Measurements from ENCODE around the gene PRPSAP1.

DNA sequence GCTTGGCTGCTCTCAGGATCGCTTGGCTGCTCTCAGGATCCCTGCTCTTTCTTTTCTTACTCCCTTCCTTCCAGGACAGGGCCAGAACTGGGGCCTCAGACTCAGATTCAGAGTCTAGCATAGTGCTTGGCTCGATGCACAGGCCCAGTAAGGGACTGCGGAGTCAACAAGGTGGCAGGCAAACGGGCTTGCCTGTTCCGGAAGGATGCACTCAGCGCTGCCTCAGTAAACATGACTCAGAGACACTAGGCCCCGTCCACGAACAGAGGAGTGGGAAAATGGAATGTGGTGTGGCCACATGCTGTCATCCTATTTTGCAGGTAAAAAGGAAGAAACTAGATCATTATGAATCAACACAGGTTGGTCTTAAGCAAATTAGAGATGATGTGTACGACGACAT lies 40.5 kb upstream of the PRPSAP1 start:
- TF ChIP-seq CTCF (IDR thresholded peaks at IDR 0.05) (no peak), EZH2phosphoT487 (IDR thresholded peaks at IDR 0.05; ENCODE audit: borderline replicate concordance, low read depth) (no peak), EP300 (IDR thresholded peaks at IDR 0.05; ENCODE audit: borderline replicate concordance in 1 of 2, low read depth in 1 of 2, low read length in 1 of 2) (no peak), MXI1 (IDR thresholded peaks at IDR 0.05; ENCODE audit: low read depth, low read length) (no peak), MAX (IDR thresholded peaks at IDR 0.05; ENCODE audit: low read depth) (no peak)
- TF ChIP-seq, protein P1, sequence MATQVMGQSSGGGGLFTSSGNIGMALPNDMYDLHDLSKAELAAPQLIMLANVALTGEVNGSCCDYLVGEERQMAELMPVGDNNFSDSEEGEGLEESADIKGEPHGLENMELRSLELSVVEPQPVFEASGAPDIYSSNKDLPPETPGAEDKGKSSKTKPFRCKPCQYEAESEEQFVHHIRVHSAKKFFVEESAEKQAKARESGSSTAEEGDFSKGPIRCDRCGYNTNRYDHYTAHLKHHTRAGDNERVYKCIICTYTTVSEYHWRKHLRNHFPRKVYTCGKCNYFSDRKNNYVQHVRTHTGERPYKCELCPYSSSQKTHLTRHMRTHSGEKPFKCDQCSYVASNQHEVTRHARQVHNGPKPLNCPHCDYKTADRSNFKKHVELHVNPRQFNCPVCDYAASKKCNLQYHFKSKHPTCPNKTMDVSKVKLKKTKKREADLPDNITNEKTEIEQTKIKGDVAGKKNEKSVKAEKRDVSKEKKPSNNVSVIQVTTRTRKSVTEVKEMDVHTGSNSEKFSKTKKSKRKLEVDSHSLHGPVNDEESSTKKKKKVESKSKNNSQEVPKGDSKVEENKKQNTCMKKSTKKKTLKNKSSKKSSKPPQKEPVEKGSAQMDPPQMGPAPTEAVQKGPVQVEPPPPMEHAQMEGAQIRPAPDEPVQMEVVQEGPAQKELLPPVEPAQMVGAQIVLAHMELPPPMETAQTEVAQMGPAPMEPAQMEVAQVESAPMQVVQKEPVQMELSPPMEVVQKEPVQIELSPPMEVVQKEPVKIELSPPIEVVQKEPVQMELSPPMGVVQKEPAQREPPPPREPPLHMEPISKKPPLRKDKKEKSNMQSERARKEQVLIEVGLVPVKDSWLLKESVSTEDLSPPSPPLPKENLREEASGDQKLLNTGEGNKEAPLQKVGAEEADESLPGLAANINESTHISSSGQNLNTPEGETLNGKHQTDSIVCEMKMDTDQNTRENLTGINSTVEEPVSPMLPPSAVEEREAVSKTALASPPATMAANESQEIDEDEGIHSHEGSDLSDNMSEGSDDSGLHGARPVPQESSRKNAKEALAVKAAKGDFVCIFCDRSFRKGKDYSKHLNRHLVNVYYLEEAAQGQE (IDR thresholded peaks at IDR 0.05; ENCODE audit: low read depth, low read length) = no peak

Data from SK-N-SH (cell line).